Transverse colon (tissue), 4 donors: ENCODE measurements around the gene AAMP. TPM values are rescaled to one million over a fixed set of nuclear protein-coding genes. Genes with fewer than 3 reads are reported as not detected.
A peak's percentile ranks its signal among the peaks of the same experiment; 100 is the strongest.

ENCODE experiments used
- DNase-seq: peaks from one replicate; pipeline ENCODE4 v3.0.0-alpha.2; 2019
- H3K27ac ChIP-seq, 4 donors: fragments of 200-600 bp; sonication (generic); 2 replicates each; pipeline ENCODE4 v1.5.1; 2016 to 2018; ENCODE audit warnings: inconsistent platforms in 4 of 4
- H3K27me3 ChIP-seq: fragments of 200-600 bp; sonication (generic); 2 replicates; pipeline ENCODE4 v1.5.1; 2017; ENCODE audit warnings: inconsistent platforms
- H3K36me3 ChIP-seq, 4 donors: fragments of 200-600 bp; sonication (generic); 2 replicates each; pipeline ENCODE4 v1.5.1; 2017 to 2019; ENCODE audit warnings: inconsistent platforms in 4 of 4
- H3K4me1 ChIP-seq, 4 donors: fragments of 200-600 bp; sonication (generic); 2 replicates each; pipeline ENCODE4 v1.5.1; 2017 to 2020; ENCODE audit warnings: inconsistent platforms in 4 of 4
- H3K4me3 ChIP-seq, 4 donors: fragments of 200-600 bp; sonication (generic); 1 replicate in 1 of 4; 2 replicates in 3 of 4; pipeline versions ENCODE4 v1.5.1 to v1.6.1; 2017 to 2019; ENCODE audit warnings: inconsistent platforms in 4 of 4
- H3K9me3 ChIP-seq, 2 donors: fragments of 200-600 bp; sonication (generic); 2 replicates each; pipeline ENCODE4 v1.5.1; 2017 to 2019; ENCODE audit warnings: inconsistent platforms in 2 of 2
- EP300 ChIP-seq: sonication (generic); formaldehyde crosslinking; IDR thresholded peaks from one replicate; pipeline ENCODE4 v1.6.1; 2017; ENCODE audit warnings: antibody characterized with exemption, low read depth
- POLR2A ChIP-seq: fragments of 450-650 bp; IDR thresholded peaks from one replicate; pipeline ENCODE4 v1.6.1; 2016; ENCODE audit warnings: antibody characterized with exemption, mild to moderate bottlenecking, moderate library complexity
- POLR2AphosphoS5 ChIP-seq, 3 donors: sonication (generic); formaldehyde crosslinking; IDR thresholded peaks; one replicate each; pipeline ENCODE4 v1.6.1; 2016; ENCODE audit warnings: antibody characterized with exemption in 3 of 3
- WGBS, 2 donors: methylation state at CpG; one replicate each; pipeline ENCODE4 v1.1.5; 2018; ENCODE audit warnings: low coverage in 1 of 2; 5-methylcytosine and 5-hydroxymethylcytosine counted together
- in situ Hi-C, 4 donors: fragments of 200-750 bp; cut with MboI; loops; one replicate each; pipeline versions ENCODE4 v1.15.0 to v1.15.1; 2017; ENCODE audit warnings: low sequenced_read_pairs in 3 of 4, low pct_ligation_motif_present in 1 of 4, low pct_unique_long_range_greater_than_20kb in 1 of 4
- intact Hi-C: fragments of 100-400 bp; cut with DNase I; formaldehyde crosslinking; loops from one replicate; pipeline ENCODE4 v1.15.1; 2023; ENCODE audit warnings: low total_unique reads
- total RNA-seq, 4 donors: library from RNA; depleted of rRNA; stranded (reverse); fragments of >200 nt; gene quantifications; one replicate each; pipeline ENCODE4 v1.1.0, GENCODE V29; 2016
- TF ChIP-seq, protein P1 (sequence below), 5 experiments: fragments of 200-600 bp in 3 of 5; fragments of 450-650 bp in 2 of 5; sonication (generic) in 3 of 5; IDR thresholded peaks; 1 replicate in 2 of 5; 2 replicates in 3 of 5; pipeline ENCODE4 v1.5.1; 2016 to 2017; ENCODE audit warnings: antibody characterized with exemption in 5 of 5, inconsistent platforms in 3 of 5, mild to moderate bottlenecking in 2 of 5, moderate library complexity in 1 of 5

Gene AAMP
- total RNA-seq, 4 donors from 2014 or later = 96.9 to 466 (median 174) TPM

DNA sequence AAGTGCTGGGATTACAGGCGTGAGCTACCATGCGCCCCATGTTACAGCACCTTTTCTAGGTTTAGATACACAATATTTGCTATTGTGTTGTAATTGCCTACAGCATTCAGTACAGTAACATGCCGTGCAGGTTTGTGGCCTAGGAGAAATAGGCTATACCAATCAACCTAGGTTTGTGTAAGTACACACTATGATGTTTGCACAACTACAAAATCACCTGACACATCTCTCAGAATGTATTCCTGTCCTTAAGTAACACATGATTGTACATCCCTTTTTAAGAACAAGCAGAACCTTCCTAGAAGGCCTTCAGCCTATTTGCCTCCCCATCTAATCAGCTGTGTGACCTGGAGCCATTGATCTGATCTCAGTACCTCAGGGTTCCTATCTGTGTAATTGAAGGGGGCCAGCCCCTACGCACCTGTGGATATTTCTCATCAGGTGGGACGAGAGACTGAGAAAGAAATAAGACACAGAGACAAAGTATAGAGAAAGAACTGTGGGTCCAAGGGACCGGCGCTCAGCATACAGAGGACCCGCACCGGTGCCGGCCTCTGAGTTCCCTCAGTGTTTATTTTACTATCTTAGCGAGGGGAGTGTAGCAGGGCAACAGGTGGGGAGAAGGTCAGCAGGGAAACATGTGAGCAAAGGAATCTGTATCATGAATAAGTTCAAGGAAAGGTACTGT, 41.1 kb upstream of the AAMP start:
- Histone ChIP-seq H3K4me3 (no peak overlapping the region), H3K27me3 (no peaks in the 10 kb centered on the region), H3K27ac (peak overlapping the region; percentile 75 to 85 (median 84)), H3K4me1 (peaks cover 0 to 33% (median 16%) of the 10 kb centered on the region in 4 donors), H3K9me3 (no peaks in the 10 kb centered on the region), H3K36me3 (no peaks in the 10 kb centered on the region)
- in situ Hi-C loops (no loop called here), intact Hi-C loops (no loop called here)
- TF ChIP-seq POLR2AphosphoS5 (IDR thresholded peaks at IDR 0.05) = no peak
- 65% methylated on average over 11 of the region's 11 CpGs; no CpG with 5 or more reads in 1 of the 2 donors for WGBS, 2 donors
- DNase-seq = no peak

DNA sequence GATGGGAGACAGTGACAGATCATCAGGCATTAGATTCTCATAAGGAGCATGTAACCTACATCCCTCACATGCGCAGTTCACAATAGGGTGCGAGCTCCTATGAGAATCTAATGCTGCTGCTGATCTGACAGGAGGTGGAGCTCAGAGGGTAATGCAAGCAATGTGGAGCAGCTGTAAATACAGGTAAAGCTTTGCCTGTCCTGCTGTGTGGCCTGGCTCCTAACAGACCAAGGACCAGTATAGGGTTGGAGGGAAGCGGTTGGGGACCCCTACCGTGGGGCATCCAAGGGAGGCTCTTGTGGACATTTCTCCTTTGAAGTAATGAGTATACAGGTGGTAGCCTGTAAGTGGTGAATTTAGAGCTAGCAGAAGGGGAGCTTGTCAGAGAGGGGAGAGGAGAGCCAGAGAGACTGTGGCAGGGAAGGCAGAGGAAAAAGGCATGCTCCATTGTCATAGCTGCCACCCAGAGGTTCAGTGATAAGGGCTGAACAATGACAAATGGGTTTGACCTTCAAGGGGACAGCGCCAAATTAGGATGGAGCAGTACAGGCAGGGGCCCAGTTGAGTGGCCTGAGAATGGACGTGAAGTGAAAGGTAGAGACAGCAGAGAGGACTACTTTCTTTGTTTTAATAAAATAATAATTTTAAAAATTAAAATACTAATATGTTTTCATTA, 37.6 kb upstream of the AAMP start:
- no peaks in the 10 kb centered on the region for H3K27me3 ChIP-seq
- no peaks in the 10 kb centered on the region for H3K9me3 ChIP-seq
- H3K4me3 ChIP-seq = no peak overlapping the region
- H3K36me3 ChIP-seq = no peaks in the 10 kb centered on the region
- DNase-seq = no peak
- no peak overlapping the region for H3K27ac ChIP-seq
- TF ChIP-seq POLR2A (no peak), POLR2AphosphoS5 (IDR thresholded peaks at IDR 0.05) (no peak)
- TF ChIP-seq, protein P1, sequence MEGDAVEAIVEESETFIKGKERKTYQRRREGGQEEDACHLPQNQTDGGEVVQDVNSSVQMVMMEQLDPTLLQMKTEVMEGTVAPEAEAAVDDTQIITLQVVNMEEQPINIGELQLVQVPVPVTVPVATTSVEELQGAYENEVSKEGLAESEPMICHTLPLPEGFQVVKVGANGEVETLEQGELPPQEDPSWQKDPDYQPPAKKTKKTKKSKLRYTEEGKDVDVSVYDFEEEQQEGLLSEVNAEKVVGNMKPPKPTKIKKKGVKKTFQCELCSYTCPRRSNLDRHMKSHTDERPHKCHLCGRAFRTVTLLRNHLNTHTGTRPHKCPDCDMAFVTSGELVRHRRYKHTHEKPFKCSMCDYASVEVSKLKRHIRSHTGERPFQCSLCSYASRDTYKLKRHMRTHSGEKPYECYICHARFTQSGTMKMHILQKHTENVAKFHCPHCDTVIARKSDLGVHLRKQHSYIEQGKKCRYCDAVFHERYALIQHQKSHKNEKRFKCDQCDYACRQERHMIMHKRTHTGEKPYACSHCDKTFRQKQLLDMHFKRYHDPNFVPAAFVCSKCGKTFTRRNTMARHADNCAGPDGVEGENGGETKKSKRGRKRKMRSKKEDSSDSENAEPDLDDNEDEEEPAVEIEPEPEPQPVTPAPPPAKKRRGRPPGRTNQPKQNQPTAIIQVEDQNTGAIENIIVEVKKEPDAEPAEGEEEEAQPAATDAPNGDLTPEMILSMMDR (IDR thresholded peaks at IDR 0.05) = no peak
- 87 to 96% methylated on average over 3 to 6 of the region's 6 CpGs for WGBS, 2 donors
- intact Hi-C loops = no loop called here
- in situ Hi-C loops = loop anchor here in 1 of 4 donors (10.0 kb wide), 1 partner anchor 157 kb away; no protein-coding TSS in a partner anchor
- H3K4me1 ChIP-seq = peaks cover 0 to 21% (median 7%) of the 10 kb centered on the region in 4 donors

DNA sequence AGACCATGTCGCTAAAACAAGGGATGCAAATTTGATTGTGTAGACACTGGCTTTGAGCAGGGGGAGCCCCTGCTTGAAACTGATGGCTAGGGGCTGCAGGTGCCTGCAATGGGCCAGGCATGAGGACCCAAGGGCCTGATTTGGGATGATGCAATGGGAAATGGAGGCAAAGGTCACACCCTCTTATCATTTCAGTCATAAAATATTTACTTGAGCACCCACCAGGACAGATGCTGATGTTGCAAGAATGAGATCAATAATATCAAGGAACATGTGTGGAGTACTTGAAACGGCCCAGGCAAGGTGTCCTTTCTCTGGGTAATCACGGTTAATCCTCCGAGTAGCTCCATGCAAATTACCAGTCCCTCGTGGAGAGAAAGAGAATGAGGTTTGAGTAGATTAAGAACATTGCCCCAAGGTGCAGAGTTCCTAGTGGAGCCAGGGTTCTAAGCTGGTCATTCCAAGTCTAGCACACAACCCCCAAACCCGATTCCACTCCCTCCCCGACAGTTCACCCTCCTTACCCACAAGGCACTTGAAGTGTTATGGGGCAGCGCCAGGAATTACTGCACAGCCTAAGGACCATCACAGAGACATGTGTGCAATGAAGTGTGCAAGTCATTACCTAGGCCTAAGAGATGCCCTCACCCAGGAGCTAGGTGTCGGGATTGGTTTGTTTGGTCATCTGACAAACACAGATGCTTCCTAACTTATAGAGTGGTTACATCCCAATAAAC, 36.4 kb upstream of the AAMP start:
- in situ Hi-C loops (loop anchor here in 1 of 4 donors (10.0 kb wide), 1 partner anchor 158 kb away; no protein-coding TSS in a partner anchor), intact Hi-C loops (no loop called here)
- 76 to 82% methylated on average over 4 to 9 of the region's 9 CpGs for WGBS, 2 donors

DNA sequence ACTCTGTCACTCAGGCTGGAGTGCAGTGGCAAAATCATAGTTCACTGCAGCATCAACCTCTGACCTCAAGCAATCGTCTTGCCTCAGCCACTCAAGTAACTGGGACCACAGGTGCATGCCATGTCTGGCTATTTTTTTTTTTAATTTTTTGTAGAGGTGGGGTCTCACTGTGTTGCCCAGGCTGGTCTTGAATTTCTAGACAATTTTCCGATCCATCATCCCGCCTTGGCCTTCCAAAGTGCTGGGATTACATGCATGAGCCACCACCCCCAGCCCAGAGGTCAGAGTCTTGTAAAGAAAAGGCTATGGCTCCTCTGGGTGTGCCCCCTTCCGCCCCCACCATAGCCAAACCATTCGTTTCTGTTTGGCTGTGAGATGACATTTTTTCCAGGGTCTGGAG, 35.4 kb upstream of the AAMP start:
- 48 to 79% methylated on average over 2 to 5 of the region's 5 CpGs for WGBS, 2 donors
- in situ Hi-C loops = loop anchor here in 1 of 4 donors (10.0 kb wide), 1 partner anchor 159 kb away; no protein-coding TSS in a partner anchor
- intact Hi-C loops = no loop called here

More for the DNA sequence above, 36.4 kb upstream of the AAMP start:
- H3K27ac ChIP-seq = no peak overlapping the region
- no peak for DNase-seq
- no peaks in the 10 kb centered on the region for H3K36me3 ChIP-seq
- no peak overlapping the region for H3K4me3 ChIP-seq
- no peaks in the 10 kb centered on the region for H3K9me3 ChIP-seq
- H3K27me3 ChIP-seq = no peaks in the 10 kb centered on the region
- H3K4me1 ChIP-seq = peaks cover 0 to 13% (median 6%) of the 10 kb centered on the region in 4 donors
- TF ChIP-seq, protein P1 (IDR thresholded peaks at IDR 0.05) = no peak
- TF ChIP-seq POLR2A (no peak), POLR2AphosphoS5 (IDR thresholded peaks at IDR 0.05) (no peak), EP300 (no peak)

More for the DNA sequence above, 35.4 kb upstream of the AAMP start:
- DNase-seq = no peak
- no peaks in the 10 kb centered on the region for H3K36me3 ChIP-seq
- H3K4me3 ChIP-seq = no peak overlapping the region
- peaks cover 0 to 9% (median 1%) of the 10 kb centered on the region in 4 donors for H3K4me1 ChIP-seq
- H3K27ac ChIP-seq = no peak overlapping the region
- TF ChIP-seq EP300 = no peak
- no peak for TF ChIP-seq POLR2A
- TF ChIP-seq, protein P1 (IDR thresholded peaks at IDR 0.05) = no peak
- no peak for TF ChIP-seq POLR2AphosphoS5 (IDR thresholded peaks at IDR 0.05)
- no peaks in the 10 kb centered on the region for H3K9me3 ChIP-seq
- H3K27me3 ChIP-seq = no peaks in the 10 kb centered on the region
